Endothelial cell of umbilical vein (primary cell): ENCODE data around the gene FAM193A. TPM values are rescaled to one million over a fixed set of nuclear protein-coding genes. Genes with fewer than 3 reads are reported as not detected.
A peak's percentile ranks its signal among the peaks of the same experiment; 100 is the strongest.

Source experiments
- BruUV-seq: library from RNA; stranded (reverse); fragments of 400-500 nt; replicated peaks from 2 replicates; lab custom pipeline; 2021; lab: Mats Ljungman, UMichigan
- CTCF ChIA-PET: fragments of 300-600, 350-600 bp; sonication (Branson Sonifier 250); formaldehyde crosslinking; loops from one replicate; lab custom pipeline; 2021; ENCODE audit warnings: antibody characterized with exemption, inconsistent platforms; lab: Charles Lee
- POLR2A ChIA-PET: fragments of 300-600, 350-600 bp; sonication (Branson Sonifier 250); formaldehyde crosslinking; loops from one replicate; lab custom pipeline; 2021; ENCODE audit warnings: antibody characterized with exemption, inconsistent platforms; lab: Charles Lee
- DNase-seq: peaks from one replicate; pipeline ENCODE4 v3.0.0-alpha.2; 2011; ENCODE audit warnings: low read depth, low spot score
- FAIRE-seq: peaks from 2 replicates; lab custom pipeline; 2011; peaks lifted over from hg19 to GRCh38; lab: Jason Lieb, UNC
- H2AFZ ChIP-seq: 2 replicates; pipeline ENCODE4 v1.6.0; 2012; ENCODE audit warnings: low read depth, low read length, control low read depth, inconsistent platforms
- H3K27ac ChIP-seq: 2 replicates; pipeline ENCODE4 v1.5.1; 2011; ENCODE audit warnings: low read depth, mild to moderate bottlenecking, control low read depth, low read length, moderate library complexity; ENCODE audit not compliant: insufficient read depth
- H3K27me3 ChIP-seq, 2 experiments: 2 replicates each; pipeline versions ENCODE4 v1.6.0 to v1.6.1; 2011; ENCODE audit warnings: low read length in 2 of 2, mixed read lengths in 1 of 2; ENCODE audit not compliant: control insufficient read depth in 2 of 2, insufficient read depth in 2 of 2
- H3K36me3 ChIP-seq, 2 experiments: 2 replicates in 1 of 2; 3 replicates in 1 of 2; pipeline ENCODE4 v1.5.1; 2011; ENCODE audit warnings: low read length in 2 of 2, mild to moderate bottlenecking in 1 of 2, moderate library complexity in 1 of 2; ENCODE audit not compliant: control insufficient read depth in 2 of 2, insufficient read depth in 2 of 2; ENCODE audit errors: extremely low read depth in 1 of 2
- H3K4me1 ChIP-seq: 3 replicates; pipeline ENCODE4 v1.5.1; 2011; ENCODE audit warnings: mild to moderate bottlenecking, low read length; ENCODE audit not compliant: control insufficient read depth, insufficient read depth; ENCODE audit errors: extremely low read depth
- H3K4me2 ChIP-seq: 2 replicates; pipeline ENCODE4 v1.6.1; 2011; ENCODE audit warnings: low read length, control low read depth, mixed read lengths; ENCODE audit not compliant: insufficient read depth
- H3K4me3 ChIP-seq, 3 experiments: fragments of 200-600 bp in 1 of 3; sonication (generic), shearing (Covaris generic) in 1 of 3; replicated peaks in 1 of 3; 2 replicates each; pipeline ENCODE4 v1.5.1; 2011 to 2016; ENCODE audit warnings: control low read depth in 3 of 3, low read length in 3 of 3, mild to moderate bottlenecking in 2 of 3, inconsistent platforms in 1 of 3, low read depth in 1 of 3, moderate library complexity in 1 of 3; ENCODE audit not compliant: insufficient read depth in 1 of 3
- H3K79me2 ChIP-seq: 2 replicates; pipeline ENCODE4 v1.6.0; 2012; ENCODE audit warnings: low read length, inconsistent platforms; ENCODE audit not compliant: control insufficient read depth, insufficient read depth
- H3K9ac ChIP-seq: replicated peaks from 2 replicates; pipeline ENCODE3; 2011; ENCODE audit warnings: low read length, control low read depth; ENCODE audit not compliant: insufficient read depth; ENCODE audit errors: extremely low read depth
- H3K9me1 ChIP-seq: replicated peaks from 3 replicates; pipeline ENCODE4 v1.6.0; 2011; ENCODE audit warnings: mild to moderate bottlenecking, low read length; ENCODE audit not compliant: control insufficient read depth, insufficient read depth; ENCODE audit errors: extremely low read depth
- H3K9me3 ChIP-seq: replicated peaks from 2 replicates; pipeline ENCODE4 v1.5.1; 2012; ENCODE audit warnings: low read length, inconsistent platforms; ENCODE audit not compliant: control insufficient read depth, insufficient read depth
- H4K20me1 ChIP-seq: replicated peaks from 2 replicates; pipeline ENCODE3; 2011; ENCODE audit warnings: mild to moderate bottlenecking, low read length; ENCODE audit not compliant: control insufficient read depth, insufficient read depth; ENCODE audit errors: extremely low read depth
- EZH2 ChIP-seq: IDR thresholded peaks from 2 replicates; pipeline ENCODE4 v1.6.1; 2012; ENCODE audit warnings: borderline replicate concordance, low read depth, mild to moderate bottlenecking, moderate library complexity, low read length, inconsistent platforms; ENCODE audit not compliant: severe bottlenecking
- FOS ChIP-seq: IDR thresholded peaks from 2 replicates; pipeline ENCODE4 v1.6.1; 2011; ENCODE audit warnings: mild to moderate bottlenecking, low read length, moderate library complexity, borderline replicate concordance; ENCODE audit not compliant: insufficient read depth
- GATA2 ChIP-seq: IDR thresholded peaks from 2 replicates; pipeline ENCODE4 v1.7.0; 2011; ENCODE audit warnings: low read depth, mild to moderate bottlenecking, moderate library complexity, mixed read lengths, low read length; ENCODE audit not compliant: insufficient read length, insufficient read depth
- JUN ChIP-seq: IDR thresholded peaks from 2 replicates; pipeline ENCODE4 v1.6.1; 2011; ENCODE audit warnings: borderline replicate concordance, low read depth; ENCODE audit not compliant: insufficient read length, insufficient read depth
- MYC ChIP-seq: IDR thresholded peaks from one replicate; pipeline ENCODE4 v1.6.1; 2011; ENCODE audit warnings: mild to moderate bottlenecking, low read depth, low read length
- POLR2A ChIP-seq: IDR thresholded peaks from 2 replicates; pipeline ENCODE4 v1.6.1; 2012; ENCODE audit warnings: low read depth, mild to moderate bottlenecking, control low read depth, low read length
- POLR2AphosphoS5 ChIP-seq: IDR thresholded peaks from 2 replicates; pipeline ENCODE4 v1.6.1; 2012; ENCODE audit warnings: low read depth, mild to moderate bottlenecking, control low read depth, low read length, moderate library complexity; ENCODE audit not compliant: insufficient read depth
- dilution Hi-C: fragments of 300-500 bp; cut with MboI; formaldehyde crosslinking; loops from one replicate; pipeline ENCODE4 v1.15.0; 2019; ENCODE audit warnings: low sequenced_read_pairs; ENCODE audit not compliant: extremely low pct_ligation_motif_present
- intact Hi-C: fragments of 100-400 bp; cut with micrococcal nuclease; formaldehyde crosslinking; loops from one replicate; pipeline ENCODE4 v1.10.0; 2022
- polyA plus RNA-seq, 4 experiments: library from polyadenylated mRNA; depleted of rRNA in 3 of 4; stranded (reverse) in 3 of 4; unstranded in 1 of 4; fragments of >200 nt; gene quantifications; 2 replicates each; pipeline versions ENCODE4 v1.2.1 to v1.2.3, GENCODE V29; 2011 to 2012; ENCODE audit warnings: missing spikeins in 1 of 4
- total RNA-seq: library from RNA; stranded (reverse); gene quantifications from 2 replicates; pipeline ENCODE4 v1.2.3, GENCODE V29; 2021
- TF ChIP-seq, protein P1 (sequence below), 2 donors: IDR thresholded peaks; 1 replicate in 1 of 2; 2 replicates in 1 of 2; pipeline ENCODE4 v1.5.1; 2011; ENCODE audit warnings: low read length in 2 of 2, mild to moderate bottlenecking in 2 of 2, moderate library complexity in 2 of 2, control low read depth in 1 of 2, inconsistent platforms in 1 of 2, low read depth in 1 of 2; ENCODE audit not compliant: insufficient read depth in 1 of 2; ENCODE audit errors: extremely low read depth in 1 of 2
- TF ChIP-seq, protein P2 (sequence below): IDR thresholded peaks from 2 replicates; pipeline ENCODE4 v1.6.1; 2011; ENCODE audit not compliant: insufficient read depth, insufficient read length

FAM193A gene
- total and polyA plus RNA-seq, 2 donors (not counting 3 experiments of a cell fraction or from before 2014, with no cell fraction given): 12.3 to 32.1 TPM

DNA sequence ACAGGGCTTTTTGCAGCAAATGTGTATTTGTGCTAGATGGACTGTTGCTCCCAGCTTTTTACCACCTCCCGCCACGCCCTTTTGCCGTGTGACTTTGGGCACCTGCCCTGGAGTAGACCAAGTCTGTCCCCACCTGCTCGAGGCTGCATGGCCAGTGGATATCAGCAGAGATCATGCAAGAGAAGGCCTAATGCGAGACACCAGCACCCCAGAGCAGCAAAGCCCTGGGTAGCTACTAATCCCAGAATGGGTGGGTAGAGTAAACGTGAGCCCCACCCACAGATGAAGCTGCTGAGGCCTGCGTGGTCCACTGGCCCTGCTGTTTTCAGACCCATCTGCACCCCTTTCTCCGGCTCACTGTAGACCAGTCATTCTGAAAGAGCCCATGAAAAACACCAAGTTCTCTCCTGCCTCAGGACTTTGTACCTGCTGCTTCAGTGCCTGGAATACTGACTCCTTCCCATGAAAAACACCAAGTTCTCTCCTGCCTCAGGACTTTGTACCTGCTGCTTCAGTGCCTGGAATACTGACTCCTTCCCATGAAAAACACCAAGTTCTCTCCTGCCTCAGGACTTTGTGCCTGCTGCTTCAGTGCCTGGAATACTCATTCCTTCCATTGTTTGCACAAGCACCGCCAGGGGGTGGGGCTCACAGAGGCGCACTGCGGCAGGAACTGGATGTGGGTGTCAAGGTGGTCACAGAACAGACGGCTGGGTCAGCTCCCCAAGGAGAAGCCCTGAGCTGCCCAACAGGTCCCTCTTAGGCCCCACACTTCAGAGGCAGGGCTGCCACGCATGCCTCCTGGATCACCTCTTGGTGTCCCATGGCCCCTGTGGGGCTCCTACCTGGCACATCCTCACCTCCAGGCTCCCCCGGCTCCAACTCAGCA, 224.8 kb downstream of the FAM193A start:
- H3K4me1 ChIP-seq: peaks cover 8% of the 10 kb centered on the region
- FAIRE-seq (peak; percentile 8), DNase-seq (peak; percentile 61)
- H3K79me2 ChIP-seq: no peaks in the 10 kb centered on the region
- H3K9ac ChIP-seq: no peak overlapping the region
- no peaks in the 10 kb centered on the region for H3K36me3 ChIP-seq
- H2AFZ ChIP-seq: no peak overlapping the region
- H3K9me3 ChIP-seq: no peaks in the 10 kb centered on the region
- CTCF ChIA-PET: interaction anchor here (0.7 kb wide), 1 partner anchor 100 kb away, joined by 3 read pairs; no protein-coding TSS in a partner anchor
- no peaks in the 10 kb centered on the region for H3K9me1 ChIP-seq
- H3K4me3 ChIP-seq: no peak overlapping the region
- dilution Hi-C loops (no loop called here), intact Hi-C loops (loop anchor here (5.0 kb wide), 2 partner anchors 51 to 141 kb away; no protein-coding TSS in a partner anchor)
- H3K27me3 ChIP-seq: no peaks in the 10 kb centered on the region
- TF ChIP-seq, protein P1, sequence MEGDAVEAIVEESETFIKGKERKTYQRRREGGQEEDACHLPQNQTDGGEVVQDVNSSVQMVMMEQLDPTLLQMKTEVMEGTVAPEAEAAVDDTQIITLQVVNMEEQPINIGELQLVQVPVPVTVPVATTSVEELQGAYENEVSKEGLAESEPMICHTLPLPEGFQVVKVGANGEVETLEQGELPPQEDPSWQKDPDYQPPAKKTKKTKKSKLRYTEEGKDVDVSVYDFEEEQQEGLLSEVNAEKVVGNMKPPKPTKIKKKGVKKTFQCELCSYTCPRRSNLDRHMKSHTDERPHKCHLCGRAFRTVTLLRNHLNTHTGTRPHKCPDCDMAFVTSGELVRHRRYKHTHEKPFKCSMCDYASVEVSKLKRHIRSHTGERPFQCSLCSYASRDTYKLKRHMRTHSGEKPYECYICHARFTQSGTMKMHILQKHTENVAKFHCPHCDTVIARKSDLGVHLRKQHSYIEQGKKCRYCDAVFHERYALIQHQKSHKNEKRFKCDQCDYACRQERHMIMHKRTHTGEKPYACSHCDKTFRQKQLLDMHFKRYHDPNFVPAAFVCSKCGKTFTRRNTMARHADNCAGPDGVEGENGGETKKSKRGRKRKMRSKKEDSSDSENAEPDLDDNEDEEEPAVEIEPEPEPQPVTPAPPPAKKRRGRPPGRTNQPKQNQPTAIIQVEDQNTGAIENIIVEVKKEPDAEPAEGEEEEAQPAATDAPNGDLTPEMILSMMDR (IDR thresholded peaks at IDR 0.05; ENCODE audit: extremely low read depth in 1 of 2, insufficient read depth in 1 of 2, low read depth in 1 of 2, low read length in 2 of 2): peak in 1 of 2 donors; percentile 32
- TF ChIP-seq JUN: no peak
- no peak overlapping the region for H3K4me2 ChIP-seq
- H4K20me1 ChIP-seq: no peaks in the 10 kb centered on the region
- no TSS peak for BruUV-seq
- POLR2A ChIA-PET: no interaction called here
- H3K27ac ChIP-seq: no peak overlapping the region

DNA sequence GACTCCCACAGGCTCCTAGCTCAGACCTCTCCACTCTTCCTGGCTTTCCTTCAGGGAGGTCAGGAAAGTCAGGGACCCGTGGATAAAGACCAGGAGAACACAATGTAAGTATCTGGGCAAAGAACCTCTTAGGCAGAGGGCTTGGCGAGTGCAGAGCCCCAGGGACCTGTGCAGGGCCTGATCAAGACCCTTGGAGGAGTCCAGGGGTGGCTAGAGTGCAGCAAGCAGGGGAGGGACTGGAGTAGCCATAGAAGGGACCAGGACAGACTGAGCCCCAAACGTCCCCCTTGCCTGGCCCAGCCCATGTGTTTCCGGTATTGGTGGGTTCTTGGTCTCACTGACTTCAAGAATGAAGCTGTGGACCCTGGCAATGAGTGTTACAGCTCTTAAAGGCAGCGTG, 225.6 kb downstream of the FAM193A start:
- ChIA-PET POLR2A (no interaction called here), CTCF (interaction anchor here (0.7 to 4.3 kb wide), 4 partner anchors 56 to 99 kb away, joined by 3 to 28 read pairs (median 4); no protein-coding TSS in a partner anchor)
- no TSS peak for BruUV-seq

More for the DNA sequence above, 225.6 kb downstream of the FAM193A start:
- no peak for DNase-seq
- no peak overlapping the region for H3K4me3 ChIP-seq
- no peak for TF ChIP-seq POLR2AphosphoS5
- no peak for TF ChIP-seq MYC
- no peak for TF ChIP-seq GATA2
- no peak for TF ChIP-seq JUN
- no peak for TF ChIP-seq POLR2A
- no peak for TF ChIP-seq FOS
- no peak for TF ChIP-seq EZH2
- TF ChIP-seq, protein P2, sequence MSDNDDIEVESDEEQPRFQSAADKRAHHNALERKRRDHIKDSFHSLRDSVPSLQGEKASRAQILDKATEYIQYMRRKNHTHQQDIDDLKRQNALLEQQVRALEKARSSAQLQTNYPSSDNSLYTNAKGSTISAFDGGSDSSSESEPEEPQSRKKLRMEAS: no peak
- TF ChIP-seq, protein P1 (IDR thresholded peaks at IDR 0.05; ENCODE audit: extremely low read depth in 1 of 2, insufficient read depth in 1 of 2, low read depth in 1 of 2, low read length in 2 of 2): no peak
- no peaks in the 10 kb centered on the region for H3K9me1 ChIP-seq
- H3K36me3 ChIP-seq: no peaks in the 10 kb centered on the region
- no peak for FAIRE-seq
- dilution Hi-C loops (no loop called here), intact Hi-C loops (loop anchor here (5.0 kb wide), 2 partner anchors 50 to 140 kb away; no protein-coding TSS in a partner anchor)
- no peak overlapping the region for H3K9ac ChIP-seq
- no peaks in the 10 kb centered on the region for H3K9me3 ChIP-seq
- H3K79me2 ChIP-seq: no peaks in the 10 kb centered on the region
- H2AFZ ChIP-seq: no peak overlapping the region
- no peak overlapping the region for H3K4me2 ChIP-seq
- peaks cover 5% of the 10 kb centered on the region for H3K4me1 ChIP-seq
- H3K27ac ChIP-seq: no peak overlapping the region
- H4K20me1 ChIP-seq: no peaks in the 10 kb centered on the region
- no peaks in the 10 kb centered on the region for H3K27me3 ChIP-seq
